H9 (cell line): Measurements from ENCODE around the gene RAD50. TPM values are rescaled to one million over a fixed set of nuclear protein-coding genes. Genes with fewer than 3 reads are reported as not detected.

Source experiments
- DNase-seq: peaks from one replicate; pipeline ENCODE4 v3.0.0-alpha.2; 2017
- H2AFZ ChIP-seq: one replicate; pipeline ENCODE4 v1.6.1; 2013; ENCODE audit warnings: mild to moderate bottlenecking, low read length, control low read depth, moderate library complexity
- H2AK5ac ChIP-seq: 2 replicates; pipeline ENCODE4 v1.6.1; 2013; ENCODE audit warnings: low read length, control low read depth, mixed read lengths; ENCODE audit not compliant: insufficient read length
- H2BK120ac ChIP-seq: one replicate; pipeline ENCODE4 v1.6.1; 2013; ENCODE audit warnings: low read depth, mild to moderate bottlenecking, low read length, control low read depth, inconsistent platforms; ENCODE audit not compliant: poor library complexity, severe bottlenecking
- H2BK12ac ChIP-seq: 2 replicates; pipeline ENCODE4 v1.6.1; 2013; ENCODE audit warnings: low read length, control low read depth, mixed read lengths, low read depth; ENCODE audit not compliant: insufficient read length
- H2BK15ac ChIP-seq: 2 replicates; pipeline ENCODE4 v1.6.1; 2013; ENCODE audit warnings: low read depth, low read length, control low read depth
- H2BK20ac ChIP-seq: one replicate; pipeline ENCODE4 v1.6.1; 2013; ENCODE audit warnings: low read depth, mild to moderate bottlenecking, low read length, control low read depth, inconsistent platforms; ENCODE audit not compliant: poor library complexity, severe bottlenecking
- H2BK5ac ChIP-seq: 2 replicates; pipeline ENCODE4 v1.6.1; 2013; ENCODE audit warnings: low read length, control low read depth, mixed read lengths; ENCODE audit not compliant: insufficient read length
- H3K14ac ChIP-seq: 2 replicates; pipeline ENCODE4 v1.6.1; 2013; ENCODE audit warnings: low read length, control low read depth; ENCODE audit not compliant: insufficient read depth
- H3K18ac ChIP-seq: 2 replicates; pipeline ENCODE4 v1.6.1; 2013; ENCODE audit warnings: low read depth, mild to moderate bottlenecking, mixed read lengths, low read length, control low read depth; ENCODE audit not compliant: insufficient read length
- H3K23ac ChIP-seq: 2 replicates; pipeline ENCODE4 v1.6.1; 2013; ENCODE audit warnings: low read length, control low read depth, mixed read lengths, low read depth; ENCODE audit not compliant: insufficient read length
- H3K23me2 ChIP-seq: 2 replicates; pipeline ENCODE4 v1.6.1; 2013; ENCODE audit warnings: low read depth, mild to moderate bottlenecking, mixed read lengths, low read length, control low read depth; ENCODE audit not compliant: insufficient read length, poor library complexity, severe bottlenecking
- H3K27ac ChIP-seq: 2 replicates; pipeline ENCODE4 v1.5.1; 2013; ENCODE audit warnings: low read length, control low read depth, mixed read lengths, low read depth; ENCODE audit not compliant: insufficient read length
- H3K27me3 ChIP-seq: 2 replicates; pipeline ENCODE4 v1.6.1; 2013; ENCODE audit warnings: low read length, control low read depth, inconsistent platforms; ENCODE audit not compliant: insufficient read depth
- H3K4ac ChIP-seq: 2 replicates; pipeline ENCODE4 v1.6.1; 2013; ENCODE audit warnings: low read depth, mild to moderate bottlenecking, control low read depth, inconsistent platforms, low read length, moderate library complexity
- H3K4me1 ChIP-seq: 2 replicates; pipeline ENCODE4 v1.6.1; 2013; ENCODE audit warnings: low read length, control low read depth, inconsistent platforms; ENCODE audit not compliant: insufficient read depth
- H3K4me2 ChIP-seq: 2 replicates; pipeline ENCODE4 v1.6.1; 2013; ENCODE audit warnings: low read length, control low read depth, mixed read lengths; ENCODE audit not compliant: insufficient read length, insufficient read depth
- H3K56ac ChIP-seq: 2 replicates; pipeline ENCODE4 v1.6.1; 2013; ENCODE audit warnings: low read depth, mild to moderate bottlenecking, mixed read lengths, low read length, control low read depth; ENCODE audit not compliant: insufficient read length
- H3K79me1 ChIP-seq: 2 replicates; pipeline ENCODE4 v1.6.1; 2013; ENCODE audit warnings: low read depth, mild to moderate bottlenecking, moderate library complexity, low read length, control low read depth, inconsistent platforms; ENCODE audit not compliant: insufficient read depth, poor library complexity, severe bottlenecking
- H3K79me2 ChIP-seq: 2 replicates; pipeline ENCODE4 v1.6.1; 2013; ENCODE audit warnings: low read length, control low read depth, inconsistent platforms; ENCODE audit not compliant: insufficient read depth
- H3K9ac ChIP-seq: 2 replicates; pipeline ENCODE4 v1.6.1; 2013; ENCODE audit warnings: low read length, control low read depth, mixed read lengths; ENCODE audit not compliant: insufficient read length; ENCODE audit errors: extremely low read depth
- H3K9me3 ChIP-seq: one replicate; pipeline ENCODE4 v1.6.1; 2013; ENCODE audit warnings: low read depth, low read length, inconsistent platforms; ENCODE audit not compliant: control insufficient read depth
- H3T11ph ChIP-seq: one replicate; pipeline ENCODE4 v1.6.1; 2013; ENCODE audit warnings: mild to moderate bottlenecking, low read length, control low read depth, inconsistent platforms
- H4K20me1 ChIP-seq: one replicate; pipeline ENCODE4 v1.6.1; 2013; ENCODE audit not compliant: control insufficient read depth, insufficient read length, insufficient read depth
- H4K5ac ChIP-seq: 2 replicates; pipeline ENCODE4 v1.6.1; 2013; ENCODE audit warnings: low read depth, mild to moderate bottlenecking, mixed read lengths, low read length, control low read depth; ENCODE audit not compliant: insufficient read length
- H4K8ac ChIP-seq: replicated peaks from 2 replicates; pipeline ENCODE4 v1.6.1; 2013; ENCODE audit warnings: low read length, control low read depth, mixed read lengths, low read depth; ENCODE audit not compliant: insufficient read length
- H4K91ac ChIP-seq: 2 replicates; pipeline ENCODE4 v1.6.1; 2013; ENCODE audit warnings: low read depth, mild to moderate bottlenecking, moderate library complexity, mixed read lengths, low read length, control low read depth; ENCODE audit not compliant: insufficient read length
- H3K27ac Mint-ChIP-seq, 3 experiments: 2 replicates in 2 of 3; 3 replicates in 1 of 3; pipeline ENCODE4 v1.8.0; 2020 to 2021; ENCODE audit warnings: mixed read lengths in 3 of 3, mild to moderate bottlenecking in 1 of 3, moderate library complexity in 1 of 3
- H3K27me3 Mint-ChIP-seq: 2 replicates; pipeline ENCODE4 v1.8.0; 2021; ENCODE audit warnings: low read depth, mild to moderate bottlenecking, moderate library complexity, mixed read lengths
- H3K36me3 Mint-ChIP-seq, 3 experiments: 2 replicates in 2 of 3; 3 replicates in 1 of 3; pipeline ENCODE4 v1.8.0; 2020 to 2021; ENCODE audit warnings: low read depth in 3 of 3, mixed read lengths in 3 of 3; ENCODE audit not compliant: insufficient read depth in 1 of 3
- H3K4me1 Mint-ChIP-seq, 2 experiments: 2 replicates each; pipeline ENCODE4 v1.8.0; 2020; ENCODE audit warnings: mixed read lengths in 2 of 2
- H3K4me3 Mint-ChIP-seq, 2 experiments: 2 replicates in 1 of 2; 3 replicates in 1 of 2; pipeline ENCODE4 v1.8.0; 2020 to 2021; ENCODE audit warnings: mild to moderate bottlenecking in 2 of 2, mixed read lengths in 2 of 2, moderate library complexity in 1 of 2
- H3K9me3 Mint-ChIP-seq, 2 experiments: 2 replicates in 1 of 2; 3 replicates in 1 of 2; pipeline ENCODE4 v1.8.0; 2020; ENCODE audit warnings: mild to moderate bottlenecking in 2 of 2, mixed read lengths in 2 of 2, moderate library complexity in 1 of 2
- CTCF ChIP-seq: fragments of 200-600 bp; sonication (generic); conservative IDR thresholded peaks from 3 replicates; pipeline ENCODE4 v1.8.0; 2021; ENCODE audit warnings: antibody characterized with exemption, mild to moderate bottlenecking
- WGBS: extraction: QIAGEN DNeasy Blood & Tissue Kit; methylation state at CpG from one replicate; pipeline ENCODE4 v1.1.7; 2013; ENCODE audit warnings: missing lambda C conversion rate, low lambda C conversion rate, mixed read lengths; ENCODE audit not compliant: insufficient read length; ENCODE audit errors: extremely low coverage; 5-methylcytosine and 5-hydroxymethylcytosine counted together
- total RNA-seq: library from RNA; stranded (reverse); gene quantifications from 2 replicates; pipeline ENCODE4 v1.2.1, GENCODE V29; 2021

RAD50 gene
- total RNA-seq, 1 experiment from 2014 or later = 46.1 TPM

DNA sequence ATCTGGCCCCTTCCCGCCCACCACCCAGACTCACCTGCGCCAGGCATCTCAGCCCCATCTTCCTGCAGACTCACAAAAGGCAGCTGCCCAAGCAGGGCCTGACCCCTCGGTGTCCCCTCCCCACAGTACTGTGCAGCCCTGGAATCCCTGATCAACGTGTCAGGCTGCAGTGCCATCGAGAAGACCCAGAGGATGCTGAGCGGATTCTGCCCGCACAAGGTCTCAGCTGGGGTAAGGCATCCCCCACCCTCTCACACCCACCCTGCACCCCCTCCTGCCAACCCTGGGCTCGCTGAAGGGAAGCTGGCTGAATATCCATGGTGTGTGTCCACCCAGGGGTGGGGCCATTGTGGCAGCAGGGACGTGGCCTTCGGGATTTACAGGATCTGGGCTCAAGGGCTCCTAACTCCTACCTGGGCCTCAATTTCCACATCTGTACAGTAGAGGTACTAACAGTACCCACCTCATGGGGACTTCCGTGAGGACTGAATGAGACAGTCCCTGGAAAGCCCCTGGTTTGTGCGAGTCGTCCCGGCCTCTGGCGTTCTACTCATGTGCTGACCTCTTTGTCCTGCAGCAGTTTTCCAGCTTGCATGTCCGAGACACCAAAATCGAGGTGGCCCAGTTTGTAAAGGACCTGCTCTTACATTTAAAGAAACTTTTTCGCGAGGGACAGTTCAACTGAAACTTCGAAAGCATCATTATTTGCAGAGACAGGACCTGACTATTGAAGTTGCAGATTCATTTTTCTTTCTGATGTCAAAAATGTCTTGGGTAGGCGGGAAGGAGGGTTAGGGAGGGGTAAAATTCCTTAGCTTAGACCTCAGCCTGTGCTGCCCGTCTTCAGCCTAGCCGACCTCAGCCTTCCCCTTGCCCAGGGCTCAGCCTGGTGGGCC lies 103.1 kb downstream of the RAD50 start:
- H2AK5ac ChIP-seq = no peak overlapping the region
- no peaks in the 10 kb centered on the region for H3K4me1 ChIP-seq
- H3K79me2 ChIP-seq = no peaks in the 10 kb centered on the region
- no peak overlapping the region for H3T11ph ChIP-seq
- H2BK5ac ChIP-seq = no peak overlapping the region
- no peak overlapping the region for H3K18ac ChIP-seq
- H3K4ac ChIP-seq = no peak overlapping the region
- peaks cover 9 to 23% of the 10 kb centered on the region in 2 experiments for H3K4me1 Mint-ChIP-seq
- H2BK12ac ChIP-seq = no peak overlapping the region
- no peak overlapping the region for H2BK20ac ChIP-seq
- peak overlapping the region; percentile 60; the same call in 1 of the 2 replicates for H2BK15ac ChIP-seq
- no peak overlapping the region for H4K5ac ChIP-seq
- no CpG with 5 or more reads among the region's 23 CpGs for WGBS
- H3K14ac ChIP-seq = no peak overlapping the region
- H3K4me3 Mint-ChIP-seq = no peak overlapping the region
- no peak overlapping the region for H3K4me2 ChIP-seq
- no peak overlapping the region for H3K23ac ChIP-seq
- DNase-seq = no peak
- peaks cover 0 to 6% of the 10 kb centered on the region in 2 experiments; a peak in 3 of 5 replicates for H3K9me3 Mint-ChIP-seq
- TF ChIP-seq CTCF = no peak
- H3K27me3 Mint-ChIP-seq = peaks cover 38% of the 10 kb centered on the region
- H2BK120ac ChIP-seq = no peak overlapping the region
- H4K91ac ChIP-seq = no peak overlapping the region
- H3K23me2 ChIP-seq = no peaks in the 10 kb centered on the region
- peaks cover 6% of the 10 kb centered on the region; the same call in 1 of the 2 replicates for H3K27me3 ChIP-seq
- H3K9me3 ChIP-seq = no peaks in the 10 kb centered on the region
- no peak overlapping the region for H2AFZ ChIP-seq
- no peaks in the 10 kb centered on the region for H3K79me1 ChIP-seq
- H3K36me3 Mint-ChIP-seq = no peaks in the 10 kb centered on the region
- H3K27ac Mint-ChIP-seq = no peak overlapping the region
- no peak overlapping the region for H3K9ac ChIP-seq
- no peak overlapping the region for H3K27ac ChIP-seq
- no peaks in the 10 kb centered on the region for H4K20me1 ChIP-seq
- H3K56ac ChIP-seq = no peak overlapping the region
- H4K8ac ChIP-seq = no peak overlapping the region
